Measurements from ENCODE around the gene LKAAEAR1.

LKAAEAR1 gene

DNA sequence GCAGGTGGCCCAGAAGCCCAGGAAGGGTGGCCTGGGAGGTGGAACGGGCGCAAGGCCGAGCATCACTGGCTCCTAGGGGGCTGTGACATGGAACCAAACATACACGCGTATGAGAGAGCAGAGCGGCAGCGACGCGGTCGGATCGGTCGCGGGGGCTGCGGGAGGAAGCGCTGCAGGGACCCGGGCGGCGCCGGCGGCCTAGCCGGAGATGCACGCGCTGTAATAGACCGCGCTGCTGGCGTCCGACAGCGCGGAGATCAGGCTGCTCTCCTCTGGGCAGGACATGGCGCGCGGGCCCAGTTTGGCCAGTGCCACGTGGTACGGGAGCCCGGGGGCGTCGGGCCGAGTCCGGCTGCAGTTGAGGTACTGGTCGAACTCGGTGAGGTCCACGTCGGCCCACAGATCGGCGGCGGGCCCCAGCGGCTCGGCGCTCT lies 36.2 kb downstream of the LKAAEAR1 start:
- H3K36me3 ChIP-seq (ENCODE audit: control insufficient read depth, low read depth, low read length): no peaks in the 10 kb centered on the region
- H3K9ac ChIP-seq (ENCODE audit: low read length): no peak overlapping the region
- H3K4me1 ChIP-seq (ENCODE audit: control insufficient read depth, low read depth, low read length): no peaks in the 10 kb centered on the region
- H3K27me3 ChIP-seq (ENCODE audit: control insufficient read depth, insufficient read depth, low read length): peaks cover 83% of the 10 kb centered on the region
- H3K27ac ChIP-seq (ENCODE audit: low read length): no peak overlapping the region
- peak overlapping the region; percentile 17 for H3K4me3 ChIP-seq (ENCODE audit: low read length)
- H3K9me3 ChIP-seq (ENCODE audit: control insufficient read depth, low read depth, low read length): no peaks in the 10 kb centered on the region

DNA sequence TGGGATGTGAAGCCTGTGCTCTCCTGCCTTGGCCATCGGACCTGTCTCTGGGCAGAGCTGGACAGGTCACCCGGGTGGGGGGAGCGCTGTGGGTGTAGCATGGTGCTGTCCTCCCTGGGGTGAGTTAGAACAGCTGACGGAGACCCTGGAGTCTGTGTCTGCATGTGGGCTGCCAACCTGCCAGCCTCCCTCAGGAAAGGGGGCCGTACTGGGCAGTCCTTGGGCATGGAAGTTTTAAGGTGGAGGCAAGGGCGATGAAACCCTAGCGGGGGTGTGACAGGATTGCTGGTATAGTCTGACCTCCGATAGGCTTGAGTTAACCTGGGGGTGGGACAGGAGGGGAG lies 37.2 kb downstream of the LKAAEAR1 start:
- Histone ChIP-seq H3K4me1 (ENCODE audit: control insufficient read depth, low read depth, low read length) (peaks cover 2% of the 10 kb centered on the region), H3K9me3 (ENCODE audit: control insufficient read depth, low read depth, low read length) (no peaks in the 10 kb centered on the region), H3K27me3 (ENCODE audit: control insufficient read depth, insufficient read depth, low read length) (peaks cover 90% of the 10 kb centered on the region), H3K4me3 (ENCODE audit: low read length) (no peak overlapping the region), H3K36me3 (ENCODE audit: control insufficient read depth, low read depth, low read length) (no peaks in the 10 kb centered on the region), H3K27ac (ENCODE audit: low read length) (no peak overlapping the region), H3K9ac (ENCODE audit: low read length) (no peak overlapping the region)

DNA sequence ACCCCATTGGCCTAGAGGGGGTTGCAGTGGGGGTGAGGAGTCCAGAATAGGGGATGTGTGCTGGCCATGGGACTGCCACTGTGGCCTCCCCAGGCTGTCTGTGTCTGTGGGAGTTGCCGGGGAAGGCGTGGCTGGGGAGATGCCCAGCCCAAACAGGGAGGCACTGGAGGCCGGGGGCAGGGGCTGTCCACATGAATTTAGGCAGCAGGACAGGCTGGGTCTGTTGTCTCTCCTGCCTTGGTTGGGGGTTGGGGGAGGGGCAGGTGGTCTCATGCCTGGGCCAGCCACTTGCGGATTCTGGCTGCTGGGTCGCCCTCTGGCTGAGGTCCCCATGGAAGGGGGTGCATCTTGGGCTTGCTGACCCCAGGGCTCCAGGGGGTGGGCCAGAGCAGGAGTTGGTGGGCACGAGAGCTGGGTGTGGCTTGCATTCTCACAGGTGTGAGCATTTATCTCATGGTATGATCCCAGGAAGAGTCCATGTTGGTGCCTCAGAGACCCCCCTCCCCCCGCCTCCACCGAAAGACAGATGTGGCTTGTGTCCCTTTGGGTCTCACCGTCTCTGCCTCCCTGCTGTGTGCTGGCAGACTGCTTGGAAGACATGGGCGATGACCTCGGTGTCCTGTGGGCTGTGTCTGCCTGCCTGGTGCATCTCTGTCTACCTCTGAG lies 38.7 kb downstream of the LKAAEAR1 start:
- Histone ChIP-seq H3K9ac (ENCODE audit: low read length) (no peak overlapping the region), H3K4me3 (ENCODE audit: low read length) (no peak overlapping the region), H3K27me3 (ENCODE audit: control insufficient read depth, insufficient read depth, low read length) (peaks cover 91% of the 10 kb centered on the region), H3K36me3 (ENCODE audit: control insufficient read depth, low read depth, low read length) (no peaks in the 10 kb centered on the region), H3K9me3 (ENCODE audit: control insufficient read depth, low read depth, low read length) (no peaks in the 10 kb centered on the region), H3K27ac (ENCODE audit: low read length) (no peak overlapping the region), H3K4me1 (ENCODE audit: control insufficient read depth, low read depth, low read length) (peaks cover 5% of the 10 kb centered on the region)

DNA sequence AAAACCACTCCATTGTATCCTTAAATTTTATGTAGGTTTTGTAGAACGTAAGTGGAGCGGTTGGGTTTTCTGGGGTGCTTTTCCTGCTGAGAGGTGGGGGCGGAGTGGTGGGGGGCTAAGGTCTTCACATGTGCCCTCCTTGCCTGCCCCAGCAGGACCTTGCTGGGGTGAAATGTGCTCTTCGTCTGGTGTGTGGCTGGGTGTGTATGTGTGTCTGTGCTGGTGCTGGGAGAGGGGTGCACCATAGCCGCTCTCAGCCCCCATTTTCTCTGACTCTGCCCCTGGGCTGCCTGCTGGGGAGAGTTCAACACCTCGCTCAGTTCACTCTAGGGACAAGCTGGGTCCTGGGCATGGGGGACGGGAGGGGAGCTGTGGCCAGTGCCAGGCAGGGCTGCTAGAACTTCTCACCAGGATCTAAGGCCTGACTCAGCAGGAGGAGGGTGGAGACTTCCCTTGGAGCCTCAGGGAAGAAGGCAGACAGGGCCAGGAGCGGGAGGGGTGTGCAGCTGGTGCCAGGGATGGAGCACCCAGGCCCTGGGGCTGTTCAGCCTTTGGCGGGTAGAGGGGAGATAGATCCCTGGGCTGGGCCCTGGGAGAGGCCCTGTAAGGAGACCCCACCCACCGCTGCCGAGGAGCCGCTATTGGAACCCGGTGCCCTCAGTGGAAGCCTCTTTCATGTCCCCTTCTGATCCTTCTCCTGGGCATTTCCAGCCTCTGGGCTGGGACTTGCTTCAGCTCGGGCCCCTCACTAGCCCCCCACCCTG lies 39.5 kb downstream of the LKAAEAR1 start:
- H3K27ac ChIP-seq (ENCODE audit: low read length): no peak overlapping the region
- H3K9me3 ChIP-seq (ENCODE audit: control insufficient read depth, low read depth, low read length): no peaks in the 10 kb centered on the region
- H3K4me3 ChIP-seq (ENCODE audit: low read length): no peak overlapping the region
- no peaks in the 10 kb centered on the region for H3K36me3 ChIP-seq (ENCODE audit: control insufficient read depth, low read depth, low read length)
- H3K27me3 ChIP-seq (ENCODE audit: control insufficient read depth, insufficient read depth, low read length): peaks cover 91% of the 10 kb centered on the region
- H3K4me1 ChIP-seq (ENCODE audit: control insufficient read depth, low read depth, low read length): peaks cover 5% of the 10 kb centered on the region
- H3K9ac ChIP-seq (ENCODE audit: low read length): no peak overlapping the region

DNA sequence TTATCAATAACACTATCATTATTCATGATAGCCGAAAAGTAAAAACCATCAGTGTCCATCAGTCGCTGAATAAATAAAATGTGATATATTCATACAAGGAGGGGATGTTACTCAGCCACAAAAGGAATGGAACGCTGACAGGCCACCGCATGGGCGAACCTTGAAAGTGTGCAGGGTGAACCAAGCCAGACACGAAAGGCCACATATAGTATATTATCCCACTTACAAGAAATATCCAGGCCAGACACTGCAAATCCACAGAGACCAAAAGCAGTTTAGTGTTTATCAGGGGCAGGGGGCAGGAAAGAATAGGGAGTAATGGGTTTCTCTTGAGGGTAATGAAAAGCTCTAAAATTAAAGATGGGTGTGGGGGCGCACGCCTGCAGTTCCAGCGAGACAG lies 40.4 kb downstream of the LKAAEAR1 start:
- Histone ChIP-seq H3K9ac (ENCODE audit: low read length) (no peak overlapping the region), H3K27ac (ENCODE audit: low read length) (no peak overlapping the region), H3K36me3 (ENCODE audit: control insufficient read depth, low read depth, low read length) (no peaks in the 10 kb centered on the region), H3K4me1 (ENCODE audit: control insufficient read depth, low read depth, low read length) (peaks cover 9% of the 10 kb centered on the region), H3K9me3 (ENCODE audit: control insufficient read depth, low read depth, low read length) (no peaks in the 10 kb centered on the region), H3K4me3 (ENCODE audit: low read length) (no peak overlapping the region), H3K27me3 (ENCODE audit: control insufficient read depth, insufficient read depth, low read length) (peaks cover 97% of the 10 kb centered on the region)

DNA sequence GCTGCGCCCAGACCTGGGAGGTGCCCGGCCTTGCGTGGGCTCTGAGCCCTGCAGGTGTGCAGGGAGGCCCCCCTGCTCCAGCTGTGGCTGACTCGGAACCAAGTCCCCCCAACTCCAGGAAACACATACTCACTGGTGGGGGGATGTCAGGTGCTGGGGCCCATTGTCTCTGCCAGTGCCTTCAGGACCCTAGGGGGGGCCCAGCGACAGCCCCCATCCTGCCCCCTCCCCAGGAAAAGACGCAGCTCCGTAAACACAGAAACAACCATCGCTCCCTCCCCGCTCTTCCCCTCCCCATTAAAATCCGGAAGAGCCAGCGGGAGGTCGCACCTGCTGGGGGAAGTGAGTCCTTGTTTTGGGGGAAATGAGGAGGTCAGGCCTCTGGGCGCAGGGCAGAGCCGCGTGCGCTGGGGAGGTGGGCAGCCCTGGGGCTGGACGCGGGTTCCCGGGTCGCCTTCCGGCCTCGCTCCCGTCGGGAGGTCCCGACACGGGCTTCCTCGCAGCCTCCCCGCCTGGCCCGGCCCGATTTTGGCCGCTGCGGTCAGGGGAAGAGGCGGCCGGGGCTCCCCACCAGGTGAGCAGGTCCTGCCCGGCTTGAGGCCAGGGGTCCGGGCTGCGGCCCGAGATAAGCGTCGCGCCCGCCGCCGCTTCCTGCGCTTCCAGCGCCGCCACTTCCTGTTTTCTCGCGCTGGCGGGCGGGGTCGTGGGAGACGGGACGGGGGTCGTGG lies 42.0 kb downstream of the LKAAEAR1 start:
- Histone ChIP-seq H3K27ac (ENCODE audit: low read length) (no peak overlapping the region), H3K36me3 (ENCODE audit: control insufficient read depth, low read depth, low read length) (no peaks in the 10 kb centered on the region), H3K4me1 (ENCODE audit: control insufficient read depth, low read depth, low read length) (peaks cover 9% of the 10 kb centered on the region), H3K27me3 (ENCODE audit: control insufficient read depth, insufficient read depth, low read length) (peaks cover 97% of the 10 kb centered on the region), H3K9ac (ENCODE audit: low read length) (no peak overlapping the region), H3K4me3 (ENCODE audit: low read length) (peak overlapping the region; percentile 49), H3K9me3 (ENCODE audit: control insufficient read depth, low read depth, low read length) (no peaks in the 10 kb centered on the region)

- peaks cover 97% of the 10 kb centered on the region for H3K27me3 ChIP-seq (ENCODE audit: control insufficient read depth, insufficient read depth, low read length)
- no peak overlapping the region for H3K27ac ChIP-seq (ENCODE audit: low read length)
These were observed 42.5 kb downstream of the LKAAEAR1 start for GRCh38 chr20:64041781-64042053.

DNA sequence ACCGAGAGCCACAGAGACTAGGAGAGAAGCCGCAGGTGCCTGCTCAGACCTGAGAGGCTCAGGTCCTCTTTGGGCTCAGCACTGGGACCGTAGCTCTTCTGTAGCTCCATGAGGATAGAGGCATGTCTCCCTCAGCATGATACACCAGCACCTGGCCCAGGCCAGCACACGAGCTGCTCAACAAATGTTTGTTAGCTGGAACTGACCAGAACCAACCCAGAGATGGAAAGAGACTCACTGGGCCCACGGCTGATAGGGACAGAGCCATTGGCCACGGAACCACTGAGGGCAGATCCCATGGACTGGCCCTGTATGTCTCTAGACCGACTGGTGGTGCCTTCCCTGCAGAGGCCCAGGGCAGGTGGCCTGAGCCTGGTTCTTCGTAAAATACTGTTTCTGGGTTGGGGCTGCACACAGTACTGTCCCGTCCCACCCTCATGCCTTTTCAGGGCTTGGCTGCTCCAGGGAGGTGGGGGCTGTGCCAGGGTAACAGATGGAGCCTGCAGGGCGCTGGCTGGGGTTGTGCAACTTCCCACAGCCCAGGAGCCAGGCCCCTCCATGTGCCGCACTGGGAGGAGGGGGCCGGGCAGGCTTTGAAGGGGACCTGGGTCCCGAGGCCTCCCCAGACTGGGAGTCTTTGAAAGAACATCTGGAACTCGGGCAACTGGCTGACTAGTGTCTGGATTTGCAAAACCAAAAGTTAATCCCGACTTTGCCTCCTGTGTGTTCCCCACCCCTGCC lies 43.0 kb downstream of the LKAAEAR1 start:
- H3K4me3 ChIP-seq (ENCODE audit: low read length): no peak overlapping the region
- H3K9ac ChIP-seq (ENCODE audit: low read length): no peak overlapping the region
- H3K9me3 ChIP-seq (ENCODE audit: control insufficient read depth, low read depth, low read length): no peaks in the 10 kb centered on the region
- peaks cover 16% of the 10 kb centered on the region for H3K4me1 ChIP-seq (ENCODE audit: control insufficient read depth, low read depth, low read length)
- peaks cover 92% of the 10 kb centered on the region for H3K27me3 ChIP-seq (ENCODE audit: control insufficient read depth, insufficient read depth, low read length)
- H3K36me3 ChIP-seq (ENCODE audit: control insufficient read depth, low read depth, low read length): no peaks in the 10 kb centered on the region
- no peak overlapping the region for H3K27ac ChIP-seq (ENCODE audit: low read length)

More at GRCh38 chr20:64041781-64042053, 42.5 kb downstream of the LKAAEAR1 start:
- Histone ChIP-seq H3K9me3 (ENCODE audit: control insufficient read depth, low read depth, low read length) (no peaks in the 10 kb centered on the region), H3K4me3 (ENCODE audit: low read length) (peak overlapping the region; percentile 49), H3K9ac (ENCODE audit: low read length) (no peak overlapping the region), H3K36me3 (ENCODE audit: control insufficient read depth, low read depth, low read length) (no peaks in the 10 kb centered on the region), H3K4me1 (ENCODE audit: control insufficient read depth, low read depth, low read length) (peaks cover 11% of the 10 kb centered on the region)

DNA sequence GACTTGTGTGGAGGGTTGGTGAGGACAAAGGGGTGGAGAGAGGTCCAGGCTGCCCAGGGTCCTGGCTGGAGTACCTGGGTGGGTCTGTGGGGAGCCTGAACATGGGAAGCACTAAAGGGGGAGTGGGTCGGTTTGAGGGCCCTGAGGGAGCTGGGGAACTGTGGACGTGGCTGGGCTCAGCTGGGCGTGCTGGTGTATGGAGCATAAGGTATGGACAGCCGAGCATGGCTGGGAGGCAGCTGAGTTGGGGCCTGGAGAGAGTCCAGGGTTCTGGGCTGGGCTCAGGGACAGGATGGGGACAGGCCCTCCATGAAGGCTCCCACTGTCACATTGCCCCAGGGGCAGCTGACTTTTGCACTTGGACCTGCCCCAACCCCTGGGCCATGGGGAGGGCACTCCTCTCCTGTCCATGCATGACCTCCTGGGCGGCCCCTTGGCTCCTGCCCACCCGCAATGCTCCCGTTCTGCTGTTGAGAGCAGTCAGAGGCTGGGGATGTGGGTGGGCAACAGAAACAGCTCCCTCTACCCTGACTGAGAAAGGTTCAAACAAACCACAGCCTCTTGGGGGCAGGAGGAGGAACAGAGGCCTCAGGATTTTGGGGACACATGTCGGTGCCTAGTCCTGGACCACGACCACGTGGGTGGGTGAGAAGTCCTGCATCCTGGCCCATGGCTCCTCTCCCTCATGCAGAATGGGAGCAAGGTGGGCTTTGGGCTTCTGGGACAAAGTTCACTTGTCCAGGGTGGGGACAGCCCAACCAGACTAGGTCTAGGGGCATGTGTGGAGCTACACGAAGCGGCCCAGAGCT lies 43.8 kb downstream of the LKAAEAR1 start:
- Histone ChIP-seq H3K9me3 (ENCODE audit: control insufficient read depth, low read depth, low read length) (no peaks in the 10 kb centered on the region), H3K36me3 (ENCODE audit: control insufficient read depth, low read depth, low read length) (no peaks in the 10 kb centered on the region), H3K4me1 (ENCODE audit: control insufficient read depth, low read depth, low read length) (peaks cover 16% of the 10 kb centered on the region), H3K9ac (ENCODE audit: low read length) (no peak overlapping the region), H3K27ac (ENCODE audit: low read length) (no peak overlapping the region), H3K4me3 (ENCODE audit: low read length) (no peak overlapping the region), H3K27me3 (ENCODE audit: control insufficient read depth, insufficient read depth, low read length) (peaks cover 84% of the 10 kb centered on the region)

DNA sequence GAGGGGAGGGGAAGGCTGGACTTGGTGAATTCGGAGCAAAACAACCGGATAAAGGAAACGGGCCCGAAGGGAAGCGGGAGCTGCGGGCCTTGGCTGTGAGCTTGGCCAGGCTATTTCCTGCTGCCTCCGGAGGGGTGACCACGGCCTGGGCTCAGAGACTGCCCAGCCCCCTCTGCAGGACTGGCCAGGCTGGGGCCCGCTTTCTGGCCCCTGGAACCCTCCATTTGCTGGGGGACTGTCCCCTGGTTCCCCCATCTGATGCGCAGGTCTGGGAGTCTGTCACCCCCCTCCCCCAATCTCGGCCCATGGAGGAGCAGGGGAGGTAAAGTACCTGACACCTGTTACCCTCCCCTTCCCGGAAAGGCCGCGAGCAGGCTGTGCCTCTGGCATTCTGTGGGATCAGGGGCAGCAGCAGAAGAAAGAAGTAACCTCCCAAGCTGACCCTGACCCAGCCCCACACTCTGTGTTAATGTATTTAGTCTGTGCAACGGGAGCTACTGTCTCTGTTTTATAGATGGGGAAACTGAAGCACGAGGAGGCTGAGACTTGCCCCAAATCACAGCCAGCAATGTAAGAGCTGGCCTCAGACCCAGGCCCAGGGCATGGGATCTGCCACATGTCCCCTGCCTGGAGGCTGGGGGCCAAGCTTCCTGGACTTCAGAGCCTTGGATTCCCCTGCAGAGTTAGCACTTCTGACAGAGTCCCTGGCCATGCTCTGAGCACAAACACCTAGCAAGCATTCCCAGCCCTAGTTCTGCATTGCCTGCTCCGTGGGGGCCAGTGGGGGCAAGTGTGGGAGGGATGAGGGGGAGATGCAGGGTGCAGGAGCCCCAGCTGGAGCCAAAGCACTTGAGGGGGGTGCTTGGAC lies 44.7 kb downstream of the LKAAEAR1 start:
- H3K27ac ChIP-seq (ENCODE audit: low read length): no peak overlapping the region
- H3K4me1 ChIP-seq (ENCODE audit: control insufficient read depth, low read depth, low read length): peaks cover 16% of the 10 kb centered on the region
- H3K27me3 ChIP-seq (ENCODE audit: control insufficient read depth, insufficient read depth, low read length): peaks cover 75% of the 10 kb centered on the region

More for the DNA sequence above, 44.7 kb downstream of the LKAAEAR1 start:
- Histone ChIP-seq H3K9me3 (ENCODE audit: control insufficient read depth, low read depth, low read length) (no peaks in the 10 kb centered on the region), H3K36me3 (ENCODE audit: control insufficient read depth, low read depth, low read length) (no peaks in the 10 kb centered on the region), H3K9ac (ENCODE audit: low read length) (no peak overlapping the region), H3K4me3 (ENCODE audit: low read length) (peak overlapping the region; percentile 53)
